Loucy (cell line): ENCODE measurements around the gene CHST1.

ENCODE experiments used
- H2AFZ ChIP-seq: fragments of 200-600 bp; sonication (generic); 2 replicates; pipeline ENCODE4 v1.6.0; 2016; ENCODE audit warnings: antibody characterized with exemption, mild to moderate bottlenecking, low read length, moderate library complexity
- H3F3A ChIP-seq: fragments of 200-600 bp; 2 replicates; pipeline ENCODE4 v1.6.0; 2016; ENCODE audit warnings: antibody characterized with exemption, low read depth, mild to moderate bottlenecking
- H3K27me3 ChIP-seq: fragments of 200-600 bp; sonication (generic); 2 replicates; pipeline ENCODE4 v1.6.1; 2014; ENCODE audit warnings: low read length, mild to moderate bottlenecking; ENCODE audit not compliant: insufficient read depth, poor library complexity, severe bottlenecking
- H3K36me3 ChIP-seq: fragments of 200-600 bp; sonication (generic); 2 replicates; pipeline ENCODE4 v1.6.1; 2016; ENCODE audit warnings: low read length; ENCODE audit not compliant: insufficient read depth
- H3K4me1 ChIP-seq: fragments of 200-600 bp; sonication (generic); 2 replicates; pipeline ENCODE4 v1.5.1; 2014; ENCODE audit warnings: low read length, mild to moderate bottlenecking; ENCODE audit not compliant: insufficient read depth, poor library complexity, severe bottlenecking
- H3K4me2 ChIP-seq: fragments of 200-600 bp; sonication (generic); 2 replicates; pipeline ENCODE4 v1.6.0; 2014; ENCODE audit warnings: antibody characterized with exemption, low read length, low read depth, mild to moderate bottlenecking; ENCODE audit not compliant: poor library complexity, severe bottlenecking
- H3K4me3 ChIP-seq: fragments of 200-600 bp; sonication (generic); 2 replicates; pipeline ENCODE4 v1.5.1; 2014; ENCODE audit warnings: low read length, mild to moderate bottlenecking, mixed read lengths; ENCODE audit not compliant: poor library complexity, severe bottlenecking
- H3K79me2 ChIP-seq: fragments of 200-600 bp; sonication (generic); 2 replicates; pipeline ENCODE4 v1.6.1; 2014; ENCODE audit warnings: low read length; ENCODE audit not compliant: insufficient read depth
- H3K9ac ChIP-seq: fragments of 200-600 bp; sonication (generic); 2 replicates; pipeline ENCODE4 v1.6.0; 2014; ENCODE audit warnings: mild to moderate bottlenecking, low read depth, low read length, moderate library complexity; ENCODE audit not compliant: poor library complexity, severe bottlenecking
- H3K9me2 ChIP-seq: fragments of 200-600 bp; sonication (generic); replicated peaks from 2 replicates; pipeline ENCODE4 v1.6.1; 2016; ENCODE audit warnings: low read depth, low read length, mixed read lengths
- H3K9me3 ChIP-seq: fragments of 200-600 bp; sonication (generic); 2 replicates; pipeline ENCODE4 v1.6.1; 2014; ENCODE audit warnings: mild to moderate bottlenecking, antibody characterized with exemption, low read length, low read depth; ENCODE audit not compliant: insufficient read depth
- H4K20me1 ChIP-seq: fragments of 200-600 bp; sonication (generic); 2 replicates; pipeline ENCODE4 v1.6.0; 2014; ENCODE audit warnings: antibody characterized with exemption, low read length, mild to moderate bottlenecking; ENCODE audit not compliant: insufficient read depth, poor library complexity, severe bottlenecking
- EZH2phosphoT487 ChIP-seq: fragments of 200-600 bp; IDR thresholded peaks from 2 replicates; pipeline ENCODE4 v1.6.1; 2018; ENCODE audit warnings: antibody characterized with exemption, mild to moderate bottlenecking, moderate library complexity, borderline replicate concordance
- TF ChIP-seq, protein P1 (sequence below): fragments of 200-600 bp; sonication (generic); conservative IDR thresholded peaks from 2 replicates; pipeline ENCODE4 v1.5.1; 2014; ENCODE audit warnings: mild to moderate bottlenecking, antibody characterized with exemption, low read length

CHST1 gene

DNA sequence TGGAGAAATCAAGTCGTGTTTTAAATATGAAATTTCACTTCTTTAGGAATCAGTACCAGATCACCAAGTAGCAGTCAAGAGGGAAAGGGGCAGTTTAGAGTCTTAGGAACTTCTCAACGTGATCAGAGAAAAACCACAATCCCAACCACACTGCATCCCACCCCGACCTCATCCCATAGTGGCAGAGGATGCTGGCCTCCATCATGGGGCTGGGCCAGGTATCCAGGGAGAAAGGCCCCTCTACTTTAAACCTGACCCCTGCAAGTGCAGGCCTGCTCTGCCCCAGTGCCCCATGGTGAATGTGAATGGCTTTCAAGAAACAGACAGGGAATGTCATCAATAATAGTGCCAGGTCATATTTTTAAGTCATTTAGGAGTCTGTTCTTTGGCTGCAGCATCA lies 12.1 kb downstream of the CHST1 start:
- H3K36me3 ChIP-seq, result no peaks in the 10 kb centered on the region
- H3K27me3 ChIP-seq, result no peaks in the 10 kb centered on the region
- H3K9me3 ChIP-seq, result no peaks in the 10 kb centered on the region
- peaks cover 4% of the 10 kb centered on the region for H3K4me1 ChIP-seq
- no peak overlapping the region for H3K4me3 ChIP-seq
- H3K79me2 ChIP-seq, result no peaks in the 10 kb centered on the region
- no peak overlapping the region for H2AFZ ChIP-seq
- no peaks in the 10 kb centered on the region for H3F3A ChIP-seq
- H3K9me2 ChIP-seq, result no peaks in the 10 kb centered on the region
- no peak for TF ChIP-seq EZH2phosphoT487
- TF ChIP-seq, protein P1, sequence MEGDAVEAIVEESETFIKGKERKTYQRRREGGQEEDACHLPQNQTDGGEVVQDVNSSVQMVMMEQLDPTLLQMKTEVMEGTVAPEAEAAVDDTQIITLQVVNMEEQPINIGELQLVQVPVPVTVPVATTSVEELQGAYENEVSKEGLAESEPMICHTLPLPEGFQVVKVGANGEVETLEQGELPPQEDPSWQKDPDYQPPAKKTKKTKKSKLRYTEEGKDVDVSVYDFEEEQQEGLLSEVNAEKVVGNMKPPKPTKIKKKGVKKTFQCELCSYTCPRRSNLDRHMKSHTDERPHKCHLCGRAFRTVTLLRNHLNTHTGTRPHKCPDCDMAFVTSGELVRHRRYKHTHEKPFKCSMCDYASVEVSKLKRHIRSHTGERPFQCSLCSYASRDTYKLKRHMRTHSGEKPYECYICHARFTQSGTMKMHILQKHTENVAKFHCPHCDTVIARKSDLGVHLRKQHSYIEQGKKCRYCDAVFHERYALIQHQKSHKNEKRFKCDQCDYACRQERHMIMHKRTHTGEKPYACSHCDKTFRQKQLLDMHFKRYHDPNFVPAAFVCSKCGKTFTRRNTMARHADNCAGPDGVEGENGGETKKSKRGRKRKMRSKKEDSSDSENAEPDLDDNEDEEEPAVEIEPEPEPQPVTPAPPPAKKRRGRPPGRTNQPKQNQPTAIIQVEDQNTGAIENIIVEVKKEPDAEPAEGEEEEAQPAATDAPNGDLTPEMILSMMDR, result no peak
- H4K20me1 ChIP-seq, result no peaks in the 10 kb centered on the region
- H3K4me2 ChIP-seq, result no peak overlapping the region
- H3K9ac ChIP-seq, result no peak overlapping the region

DNA sequence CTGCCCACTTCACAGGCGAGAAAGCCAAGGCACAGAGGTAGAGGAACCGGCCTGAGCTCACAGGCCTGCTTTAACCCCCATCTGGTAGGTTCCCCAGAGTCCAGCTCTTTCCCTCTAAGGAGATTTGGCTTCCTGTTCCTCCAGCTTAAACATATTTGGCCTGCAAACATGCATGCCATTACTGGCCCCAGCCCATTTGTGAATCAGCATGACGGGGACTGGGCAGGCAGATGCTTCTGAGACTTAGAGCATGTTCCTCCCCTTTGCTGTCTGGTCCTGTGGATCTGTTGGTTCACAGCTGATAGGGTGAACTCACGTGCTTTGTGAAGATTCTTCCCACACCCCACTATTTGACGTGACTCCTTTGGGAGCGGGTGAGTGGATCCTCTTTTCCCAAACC lies 12.6 kb downstream of the CHST1 start:
- Histone ChIP-seq H3K4me1 (peaks cover 4% of the 10 kb centered on the region), H3K36me3 (no peaks in the 10 kb centered on the region), H3K79me2 (no peaks in the 10 kb centered on the region), H3K9me3 (no peaks in the 10 kb centered on the region), H3K9me2 (no peaks in the 10 kb centered on the region), H3K4me2 (no peak overlapping the region), H2AFZ (no peak overlapping the region), H3K9ac (no peak overlapping the region), H3F3A (no peaks in the 10 kb centered on the region), H4K20me1 (no peaks in the 10 kb centered on the region), H3K4me3 (no peak overlapping the region), H3K27me3 (no peaks in the 10 kb centered on the region)
- TF ChIP-seq, protein P1, result no peak
- no peak for TF ChIP-seq EZH2phosphoT487

DNA sequence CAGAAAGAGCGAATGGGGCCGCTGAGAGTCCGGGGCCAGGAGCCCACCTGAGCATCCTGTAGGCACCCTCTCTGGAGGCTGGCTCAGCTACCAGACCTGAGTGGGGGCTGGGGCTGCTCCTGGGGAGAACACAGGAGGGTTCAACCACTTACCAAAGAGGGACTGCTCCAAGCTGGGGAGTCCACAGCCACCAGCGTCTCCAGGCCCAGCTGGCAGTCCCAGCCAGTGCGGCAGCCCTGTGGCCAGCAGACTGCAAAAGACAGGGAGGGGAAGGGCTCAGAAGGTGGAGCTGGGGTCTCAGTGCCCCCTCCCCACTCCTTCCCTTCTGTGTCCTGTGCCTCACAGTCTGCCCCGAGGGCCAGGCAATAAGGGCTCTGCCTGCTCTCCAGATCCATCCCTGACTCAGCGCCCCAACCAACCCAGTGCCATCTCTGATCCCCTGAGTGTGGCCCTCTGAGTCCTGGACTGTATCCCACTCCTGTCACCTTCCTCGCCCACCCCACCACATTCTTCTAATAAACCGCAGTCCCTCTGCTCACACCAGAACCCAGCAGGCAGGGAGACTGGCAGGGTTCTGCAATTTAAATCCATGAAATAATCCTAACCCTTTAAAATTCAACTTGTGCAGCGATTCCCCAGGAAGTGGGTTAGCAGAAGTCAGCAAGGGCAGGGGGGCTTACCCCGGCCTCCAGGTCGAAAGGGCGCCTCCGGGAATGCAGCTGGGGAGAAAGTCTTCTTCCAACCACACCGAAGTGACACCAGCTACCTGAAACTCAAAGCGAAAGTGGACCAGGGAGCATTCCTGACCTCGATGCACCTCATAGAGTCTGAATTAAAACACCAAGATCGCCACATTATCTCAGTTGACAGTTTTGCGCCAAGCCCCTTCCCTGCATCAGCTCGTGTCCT lies 13.3 kb downstream of the CHST1 start:
- H3K9me2 ChIP-seq, result no peaks in the 10 kb centered on the region
- H3F3A ChIP-seq, result no peaks in the 10 kb centered on the region
- no peaks in the 10 kb centered on the region for H3K79me2 ChIP-seq
- H3K4me3 ChIP-seq, result no peak overlapping the region
- H3K4me1 ChIP-seq, result peaks cover 8% of the 10 kb centered on the region
- no peak overlapping the region for H2AFZ ChIP-seq
- H3K9me3 ChIP-seq, result no peaks in the 10 kb centered on the region
- TF ChIP-seq EZH2phosphoT487, result no peak
- TF ChIP-seq, protein P1, result no peak
- no peak overlapping the region for H3K4me2 ChIP-seq
- no peaks in the 10 kb centered on the region for H3K27me3 ChIP-seq
- no peaks in the 10 kb centered on the region for H4K20me1 ChIP-seq
- no peak overlapping the region for H3K9ac ChIP-seq
- H3K36me3 ChIP-seq, result no peaks in the 10 kb centered on the region
